GM12892 (cell line): ENCODE measurements around the gene C10orf95.
A peak's percentile ranks its signal among the peaks of the same experiment; 100 is the strongest.

Source experiments
- POLR2A ChIP-seq: IDR thresholded peaks from 2 replicates; pipeline ENCODE4 v1.6.1; 2011; ENCODE audit warnings: low read depth, low read length, control low read depth
- POLR2AphosphoS5 ChIP-seq: IDR thresholded peaks from 2 replicates; pipeline ENCODE4 v1.6.1; 2011; ENCODE audit warnings: low read depth, low read length, control low read depth
- TAF1 ChIP-seq: IDR thresholded peaks from 2 replicates; pipeline ENCODE4 v1.6.1; 2011; ENCODE audit warnings: low read depth, mild to moderate bottlenecking, control low read depth, low read length, borderline replicate concordance

DNA sequence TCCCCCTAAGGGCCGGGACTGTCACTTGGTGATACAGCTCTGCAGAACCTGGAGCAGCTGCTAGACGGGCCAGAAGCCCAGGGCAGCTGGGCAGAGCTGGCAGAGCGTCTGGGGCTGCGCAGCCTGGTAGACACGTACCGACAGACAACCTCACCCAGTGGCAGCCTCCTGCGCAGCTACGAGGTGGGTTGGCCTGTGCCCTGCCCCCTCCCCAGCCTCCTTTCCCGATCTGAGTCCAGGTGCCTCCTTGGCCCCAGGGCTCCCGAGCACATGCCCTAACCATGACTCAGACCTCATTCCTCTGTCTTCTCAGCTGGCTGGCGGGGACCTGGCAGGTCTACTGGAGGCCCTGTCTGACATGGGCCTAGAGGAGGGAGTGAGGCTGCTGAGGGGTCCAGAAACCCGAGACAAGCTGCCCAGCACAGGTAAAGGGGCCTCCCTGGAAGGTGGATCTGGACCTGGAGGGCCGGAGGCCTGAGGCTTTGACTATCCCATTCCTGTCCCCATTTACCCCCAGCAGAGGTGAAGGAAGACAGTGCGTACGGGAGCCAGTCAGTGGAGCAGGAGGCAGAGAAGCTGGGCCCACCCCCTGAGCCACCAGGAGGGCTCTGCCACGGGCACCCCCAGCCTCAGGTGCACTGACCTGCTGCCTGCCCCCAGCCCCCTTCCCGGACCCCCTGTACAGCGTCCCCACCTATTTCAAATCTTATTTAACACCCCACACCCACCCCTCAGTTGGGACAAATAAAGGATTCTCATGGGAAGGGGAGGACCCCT is 49.4 kb downstream of the C10orf95 start:
- no peak for TF ChIP-seq POLR2AphosphoS5
- TF ChIP-seq TAF1 = no peak
- peak; percentile 26; the same call in 1 of the 2 replicates for TF ChIP-seq POLR2A
